ENCODE data around the gene BCAN. TPM values are rescaled to one million over a fixed set of nuclear protein-coding genes. Genes with fewer than 3 reads are reported as not detected.

BCAN gene
- total RNA-seq, 3 donors from 2014 or later (not counting 1 experiment from before 2014, with no cell fraction given), result 0.18 to 0.25 (median 0.19) TPM

DNA sequence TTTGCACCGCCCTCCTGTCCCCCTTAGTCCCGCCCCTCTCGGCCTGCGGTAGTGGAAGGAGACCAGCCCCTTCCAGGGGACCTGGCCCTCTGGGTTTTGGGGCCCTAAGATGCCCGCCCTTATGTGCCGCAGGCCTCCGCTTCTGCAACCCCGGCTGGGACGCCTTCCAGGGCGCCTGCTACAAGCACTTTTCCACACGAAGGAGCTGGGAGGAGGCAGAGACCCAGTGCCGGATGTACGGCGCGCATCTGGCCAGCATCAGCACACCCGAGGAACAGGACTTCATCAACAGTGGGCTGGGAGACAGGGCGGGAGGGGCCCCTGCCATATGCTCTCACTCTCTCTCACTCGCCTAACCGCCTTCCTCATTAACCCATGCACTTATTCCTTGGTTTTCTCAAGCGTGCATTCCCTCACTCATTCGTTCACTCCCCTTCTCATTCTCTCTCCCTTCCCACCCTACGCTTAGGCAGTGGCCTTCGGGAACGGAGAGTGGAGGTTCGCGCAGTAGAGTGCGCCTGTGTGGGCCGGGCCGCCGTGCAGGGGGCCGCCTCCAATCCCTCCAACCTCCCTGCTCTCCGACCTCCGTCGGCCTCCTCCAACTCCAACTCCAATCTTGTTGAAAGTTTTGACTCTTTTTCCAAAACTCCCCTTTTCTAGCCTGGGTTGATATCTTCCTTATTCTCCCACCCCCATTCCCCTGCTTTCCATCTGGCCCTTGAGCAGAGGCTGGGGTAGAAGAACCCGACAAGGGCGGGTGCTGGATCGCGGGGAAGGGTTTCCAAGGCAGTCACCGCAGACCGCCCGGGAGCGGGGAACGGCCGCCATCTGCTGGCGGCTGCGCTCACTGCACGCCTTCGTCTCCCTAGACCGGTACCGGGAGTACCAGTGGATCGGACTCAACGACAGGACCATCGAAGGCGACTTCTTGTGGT, 15.2 kb downstream of the BCAN start:
- 2% methylated on average over 54 of the region's 54 CpGs for WGBS (ENCODE audit: insufficient coverage)
- Histone ChIP-seq H3K27me3 (ENCODE audit: control insufficient read depth, insufficient read depth, low read length) (peaks cover 28% of the 10 kb centered on the region), H3K4me1 (ENCODE audit: control insufficient read depth, insufficient read depth, low read length) (peaks cover 56% of the 10 kb centered on the region), H3K36me3 (ENCODE audit: control insufficient read depth, insufficient read depth, low read length) (no peaks in the 10 kb centered on the region), H3K9me3 (ENCODE audit: control insufficient read depth, insufficient read depth, low read length) (no peaks in the 10 kb centered on the region), H3K4me3 (ENCODE audit: low read length) (peak overlapping the region; percentile 26), H3K27ac (ENCODE audit: low read length) (no peak overlapping the region)
- Mint-ChIP-seq H3K27ac (peak overlapping the region in 1 of 2 donors; percentile 82), H3K4me3 (peak overlapping the region; percentile 84), H3K9me3 (no peaks in the 10 kb centered on the region), H3K36me3 (no peaks in the 10 kb centered on the region), H3K4me1 (peaks cover 50 to 58% of the 10 kb centered on the region in 2 donors), H3K27me3 (ENCODE audit: low read depth in 2 of 2) (peaks cover 42 to 44% of the 10 kb centered on the region in 2 donors)
- TF ChIP-seq, protein P1, sequence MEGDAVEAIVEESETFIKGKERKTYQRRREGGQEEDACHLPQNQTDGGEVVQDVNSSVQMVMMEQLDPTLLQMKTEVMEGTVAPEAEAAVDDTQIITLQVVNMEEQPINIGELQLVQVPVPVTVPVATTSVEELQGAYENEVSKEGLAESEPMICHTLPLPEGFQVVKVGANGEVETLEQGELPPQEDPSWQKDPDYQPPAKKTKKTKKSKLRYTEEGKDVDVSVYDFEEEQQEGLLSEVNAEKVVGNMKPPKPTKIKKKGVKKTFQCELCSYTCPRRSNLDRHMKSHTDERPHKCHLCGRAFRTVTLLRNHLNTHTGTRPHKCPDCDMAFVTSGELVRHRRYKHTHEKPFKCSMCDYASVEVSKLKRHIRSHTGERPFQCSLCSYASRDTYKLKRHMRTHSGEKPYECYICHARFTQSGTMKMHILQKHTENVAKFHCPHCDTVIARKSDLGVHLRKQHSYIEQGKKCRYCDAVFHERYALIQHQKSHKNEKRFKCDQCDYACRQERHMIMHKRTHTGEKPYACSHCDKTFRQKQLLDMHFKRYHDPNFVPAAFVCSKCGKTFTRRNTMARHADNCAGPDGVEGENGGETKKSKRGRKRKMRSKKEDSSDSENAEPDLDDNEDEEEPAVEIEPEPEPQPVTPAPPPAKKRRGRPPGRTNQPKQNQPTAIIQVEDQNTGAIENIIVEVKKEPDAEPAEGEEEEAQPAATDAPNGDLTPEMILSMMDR (IDR thresholded peaks at IDR 0.05), result peak; percentile 91
- DNase-seq (peak; percentile 71 to 87), ATAC-seq (peak; percentile 39 to 48 (median 39))
- intact Hi-C loops (cut with micrococcal nuclease), result loop anchor here (2.0 kb wide), 1 partner anchor 30 kb away; no protein-coding TSS in a partner anchor

- Mint-ChIP-seq H3K4me3 (peak overlapping the region; percentile 84), H3K9me3 (no peaks in the 10 kb centered on the region), H3K27ac (peak overlapping the region in 1 of 2 donors; percentile 82), H3K4me1 (peaks cover 50 to 60% of the 10 kb centered on the region in 2 donors), H3K27me3 (ENCODE audit: low read depth in 2 of 2) (peaks cover 39 to 41% of the 10 kb centered on the region in 2 donors), H3K36me3 (no peaks in the 10 kb centered on the region)
- no peak overlapping the region for H3K27ac ChIP-seq (ENCODE audit: low read length)
- ATAC-seq (no peak), DNase-seq (no peak)
- intact Hi-C loops (cut with micrococcal nuclease), result loop anchor here (2.0 kb wide), 1 partner anchor 31 kb away; no protein-coding TSS in a partner anchor
- H3K4me1 ChIP-seq (ENCODE audit: control insufficient read depth, insufficient read depth, low read length), result peaks cover 62% of the 10 kb centered on the region
- H3K27me3 ChIP-seq (ENCODE audit: control insufficient read depth, insufficient read depth, low read length), result peaks cover 28% of the 10 kb centered on the region
- no peak overlapping the region for H3K4me3 ChIP-seq (ENCODE audit: low read length)
- H3K36me3 ChIP-seq (ENCODE audit: control insufficient read depth, insufficient read depth, low read length), result no peaks in the 10 kb centered on the region
- H3K9me3 ChIP-seq (ENCODE audit: control insufficient read depth, insufficient read depth, low read length), result no peaks in the 10 kb centered on the region
- TF ChIP-seq, protein P1 (IDR thresholded peaks at IDR 0.05), result peak; percentile 27
- 11% methylated on average over 14 of the region's 15 CpGs for WGBS (ENCODE audit: insufficient coverage)
These were observed 15.9 kb downstream of the BCAN start for GRCh38 chr1:156657741-156658319.

DNA sequence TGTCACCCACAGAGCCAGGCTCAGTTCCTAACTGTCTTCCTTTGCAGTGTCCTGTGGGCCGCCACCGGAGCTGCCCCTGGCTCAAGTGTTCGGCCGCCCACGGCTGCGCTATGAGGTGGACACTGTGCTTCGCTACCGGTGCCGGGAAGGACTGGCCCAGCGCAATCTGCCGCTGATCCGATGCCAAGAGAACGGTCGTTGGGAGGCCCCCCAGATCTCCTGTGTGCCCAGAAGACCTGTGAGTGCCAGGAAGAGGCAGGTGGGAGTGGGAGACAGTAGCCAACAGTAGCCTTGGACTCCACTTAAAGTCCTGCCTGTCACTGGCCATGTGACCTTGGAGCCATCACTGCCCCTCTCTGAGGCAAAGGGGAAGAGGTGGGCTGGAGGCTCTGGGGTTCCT, 16.6 kb downstream of the BCAN start:
- no peak for DNase-seq
- no peaks in the 10 kb centered on the region for H3K36me3 Mint-ChIP-seq
- no peaks in the 10 kb centered on the region for H3K9me3 Mint-ChIP-seq
- ATAC-seq, result no peak
- H3K4me3 ChIP-seq (ENCODE audit: low read length), result no peak overlapping the region
- peaks cover 32 to 37% of the 10 kb centered on the region in 2 donors for H3K27me3 Mint-ChIP-seq (ENCODE audit: low read depth in 2 of 2)
- intact Hi-C loops (cut with micrococcal nuclease), result no loop called here
- H3K27me3 ChIP-seq (ENCODE audit: control insufficient read depth, insufficient read depth, low read length), result peaks cover 25% of the 10 kb centered on the region
- H3K9me3 ChIP-seq (ENCODE audit: control insufficient read depth, insufficient read depth, low read length), result no peaks in the 10 kb centered on the region
- WGBS (ENCODE audit: insufficient coverage), result 95% methylated on average over 14 of the region's 14 CpGs
- peak overlapping the region; percentile 49 for H3K4me3 Mint-ChIP-seq
- peaks cover 50 to 63% of the 10 kb centered on the region in 2 donors for H3K4me1 Mint-ChIP-seq
- H3K27ac Mint-ChIP-seq, result peak overlapping the region; percentile 83 to 85
- no peak overlapping the region for H3K27ac ChIP-seq (ENCODE audit: low read length)
- H3K36me3 ChIP-seq (ENCODE audit: control insufficient read depth, insufficient read depth, low read length), result no peaks in the 10 kb centered on the region
- TF ChIP-seq, protein P1 (IDR thresholded peaks at IDR 0.05), result no peak
- peaks cover 62% of the 10 kb centered on the region for H3K4me1 ChIP-seq (ENCODE audit: control insufficient read depth, insufficient read depth, low read length)

All from natural killer cell (primary cell).